Endothelial cell of umbilical vein (primary cell): ENCODE results near the gene GLB1L. TPM values are rescaled to one million over a fixed set of nuclear protein-coding genes. Genes with fewer than 3 reads are reported as not detected.

Experiments
- BruUV-seq: library from RNA; stranded (reverse); fragments of 400-500 nt; replicated peaks from 2 replicates; lab custom pipeline; 2021; lab: Mats Ljungman, UMichigan
- CTCF ChIA-PET: fragments of 300-600, 350-600 bp; sonication (Branson Sonifier 250); formaldehyde crosslinking; loops from one replicate; lab custom pipeline; 2021; ENCODE audit warnings: antibody characterized with exemption, inconsistent platforms; lab: Charles Lee
- POLR2A ChIA-PET: fragments of 300-600, 350-600 bp; sonication (Branson Sonifier 250); formaldehyde crosslinking; loops from one replicate; lab custom pipeline; 2021; ENCODE audit warnings: antibody characterized with exemption, inconsistent platforms; lab: Charles Lee
- DNase-seq: peaks from one replicate; pipeline ENCODE4 v3.0.0-alpha.2; 2011; ENCODE audit warnings: low read depth, low spot score
- FAIRE-seq: peaks from 2 replicates; lab custom pipeline; 2011; peaks lifted over from hg19 to GRCh38; lab: Jason Lieb, UNC
- H2AFZ ChIP-seq: 2 replicates; pipeline ENCODE4 v1.6.0; 2012; ENCODE audit warnings: low read depth, low read length, control low read depth, inconsistent platforms
- H3K27ac ChIP-seq: 2 replicates; pipeline ENCODE4 v1.5.1; 2011; ENCODE audit warnings: low read depth, mild to moderate bottlenecking, control low read depth, low read length, moderate library complexity; ENCODE audit not compliant: insufficient read depth
- H3K27me3 ChIP-seq, 2 experiments: 2 replicates each; pipeline versions ENCODE4 v1.6.0 to v1.6.1; 2011; ENCODE audit warnings: low read length in 2 of 2, mixed read lengths in 1 of 2; ENCODE audit not compliant: control insufficient read depth in 2 of 2, insufficient read depth in 2 of 2
- H3K36me3 ChIP-seq, 2 experiments: 2 replicates in 1 of 2; 3 replicates in 1 of 2; pipeline ENCODE4 v1.5.1; 2011; ENCODE audit warnings: low read length in 2 of 2, mild to moderate bottlenecking in 1 of 2, moderate library complexity in 1 of 2; ENCODE audit not compliant: control insufficient read depth in 2 of 2, insufficient read depth in 2 of 2; ENCODE audit errors: extremely low read depth in 1 of 2
- H3K4me1 ChIP-seq: 3 replicates; pipeline ENCODE4 v1.5.1; 2011; ENCODE audit warnings: mild to moderate bottlenecking, low read length; ENCODE audit not compliant: control insufficient read depth, insufficient read depth; ENCODE audit errors: extremely low read depth
- H3K4me2 ChIP-seq: 2 replicates; pipeline ENCODE4 v1.6.1; 2011; ENCODE audit warnings: low read length, control low read depth, mixed read lengths; ENCODE audit not compliant: insufficient read depth
- H3K4me3 ChIP-seq, 3 experiments: fragments of 200-600 bp in 1 of 3; sonication (generic), shearing (Covaris generic) in 1 of 3; replicated peaks in 1 of 3; 2 replicates each; pipeline ENCODE4 v1.5.1; 2011 to 2016; ENCODE audit warnings: control low read depth in 3 of 3, low read length in 3 of 3, mild to moderate bottlenecking in 2 of 3, inconsistent platforms in 1 of 3, low read depth in 1 of 3, moderate library complexity in 1 of 3; ENCODE audit not compliant: insufficient read depth in 1 of 3
- H3K79me2 ChIP-seq: 2 replicates; pipeline ENCODE4 v1.6.0; 2012; ENCODE audit warnings: low read length, inconsistent platforms; ENCODE audit not compliant: control insufficient read depth, insufficient read depth
- H3K9ac ChIP-seq: replicated peaks from 2 replicates; pipeline ENCODE3; 2011; ENCODE audit warnings: low read length, control low read depth; ENCODE audit not compliant: insufficient read depth; ENCODE audit errors: extremely low read depth
- H3K9me1 ChIP-seq: replicated peaks from 3 replicates; pipeline ENCODE4 v1.6.0; 2011; ENCODE audit warnings: mild to moderate bottlenecking, low read length; ENCODE audit not compliant: control insufficient read depth, insufficient read depth; ENCODE audit errors: extremely low read depth
- H3K9me3 ChIP-seq: replicated peaks from 2 replicates; pipeline ENCODE4 v1.5.1; 2012; ENCODE audit warnings: low read length, inconsistent platforms; ENCODE audit not compliant: control insufficient read depth, insufficient read depth
- H4K20me1 ChIP-seq: replicated peaks from 2 replicates; pipeline ENCODE3; 2011; ENCODE audit warnings: mild to moderate bottlenecking, low read length; ENCODE audit not compliant: control insufficient read depth, insufficient read depth; ENCODE audit errors: extremely low read depth
- CTCF ChIP-seq, 2 donors: IDR thresholded peaks; 1 replicate in 1 of 2; 2 replicates in 1 of 2; pipeline ENCODE4 v1.5.1; 2011; ENCODE audit warnings: low read length in 2 of 2, mild to moderate bottlenecking in 2 of 2, moderate library complexity in 2 of 2, control low read depth in 1 of 2, inconsistent platforms in 1 of 2, low read depth in 1 of 2; ENCODE audit not compliant: insufficient read depth in 1 of 2; ENCODE audit errors: extremely low read depth in 1 of 2
- FOS ChIP-seq: IDR thresholded peaks from 2 replicates; pipeline ENCODE4 v1.6.1; 2011; ENCODE audit warnings: mild to moderate bottlenecking, low read length, moderate library complexity, borderline replicate concordance; ENCODE audit not compliant: insufficient read depth
- GATA2 ChIP-seq: IDR thresholded peaks from 2 replicates; pipeline ENCODE4 v1.7.0; 2011; ENCODE audit warnings: low read depth, mild to moderate bottlenecking, moderate library complexity, mixed read lengths, low read length; ENCODE audit not compliant: insufficient read length, insufficient read depth
- JUN ChIP-seq: IDR thresholded peaks from 2 replicates; pipeline ENCODE4 v1.6.1; 2011; ENCODE audit warnings: borderline replicate concordance, low read depth; ENCODE audit not compliant: insufficient read length, insufficient read depth
- MAX ChIP-seq: IDR thresholded peaks from 2 replicates; pipeline ENCODE4 v1.6.1; 2011; ENCODE audit not compliant: insufficient read depth, insufficient read length
- MYC ChIP-seq: IDR thresholded peaks from one replicate; pipeline ENCODE4 v1.6.1; 2011; ENCODE audit warnings: mild to moderate bottlenecking, low read depth, low read length
- POLR2A ChIP-seq: IDR thresholded peaks from 2 replicates; pipeline ENCODE4 v1.6.1; 2012; ENCODE audit warnings: low read depth, mild to moderate bottlenecking, control low read depth, low read length
- POLR2AphosphoS5 ChIP-seq: IDR thresholded peaks from 2 replicates; pipeline ENCODE4 v1.6.1; 2012; ENCODE audit warnings: low read depth, mild to moderate bottlenecking, control low read depth, low read length, moderate library complexity; ENCODE audit not compliant: insufficient read depth
- dilution Hi-C: fragments of 300-500 bp; cut with MboI; formaldehyde crosslinking; loops from one replicate; pipeline ENCODE4 v1.15.0; 2019; ENCODE audit warnings: low sequenced_read_pairs; ENCODE audit not compliant: extremely low pct_ligation_motif_present
- intact Hi-C: fragments of 100-400 bp; cut with micrococcal nuclease; formaldehyde crosslinking; loops from one replicate; pipeline ENCODE4 v1.10.0; 2022
- polyA plus RNA-seq, 4 experiments: library from polyadenylated mRNA; depleted of rRNA in 3 of 4; stranded (reverse) in 3 of 4; unstranded in 1 of 4; fragments of >200 nt; gene quantifications; 2 replicates each; pipeline versions ENCODE4 v1.2.1 to v1.2.3, GENCODE V29; 2011 to 2012; ENCODE audit warnings: missing spikeins in 1 of 4
- total RNA-seq: library from RNA; stranded (reverse); gene quantifications from 2 replicates; pipeline ENCODE4 v1.2.3, GENCODE V29; 2021

GLB1L gene
- total and polyA plus RNA-seq, 2 donors (not counting 3 experiments of a cell fraction or from before 2014, with no cell fraction given) = 9.2 to 11.9 TPM

GRCh38 chr2:219274361-219274921 is 29.2 kb upstream of the GLB1L start:
- Histone ChIP-seq H3K9me3 (no peaks in the 10 kb centered on the region), H3K27me3 (peaks cover 4 to 8% of the 10 kb centered on the region in 2 experiments), H3K36me3 (no peaks in the 10 kb centered on the region), H3K4me3 (no peak overlapping the region), H4K20me1 (no peaks in the 10 kb centered on the region), H3K79me2 (no peaks in the 10 kb centered on the region), H3K4me1 (peaks cover 11% of the 10 kb centered on the region), H3K9ac (no peak overlapping the region), H3K9me1 (no peaks in the 10 kb centered on the region), H3K4me2 (no peak overlapping the region), H2AFZ (no peak overlapping the region), H3K27ac (no peak overlapping the region)
- FAIRE-seq (no peak), DNase-seq (no peak)
- TF ChIP-seq GATA2 (no peak), FOS (no peak), CTCF (IDR thresholded peaks at IDR 0.05; ENCODE audit: extremely low read depth in 1 of 2, insufficient read depth in 1 of 2, low read depth in 1 of 2, low read length in 2 of 2) (no peak), POLR2A (no peak), MAX (no peak), POLR2AphosphoS5 (no peak), MYC (no peak), JUN (no peak)
- dilution Hi-C loops (no loop called here), intact Hi-C loops (no loop called here)
- POLR2A ChIA-PET = interaction anchor here (0.9 kb wide), 1 partner anchor 25 kb away, joined by 3 read pairs; no protein-coding TSS in a partner anchor
- no TSS peak for BruUV-seq
- CTCF ChIA-PET = interaction anchor here (0.7 to 1.3 kb wide), 6 partner anchors 11 to 119 kb away, joined by 3 to 13 read pairs (median 3); partner anchors contain the start of genes TUBA4A and TUBA4B
